HepG2 (cell line): ENCODE data around the gene CCL18. TPM values are rescaled to one million over a fixed set of nuclear protein-coding genes. Genes with fewer than 3 reads are reported as not detected.
A peak's percentile ranks its signal among the peaks of the same experiment; 100 is the strongest.
"Not testable (repeated sequence)": the region's sequence is repeated elsewhere in the genome, so short reads cannot be mapped to it uniquely, and the experiment has no call there.

Experiments used
- ATAC-seq: fragments of 200-7000 bp; cut with Tn5 transposase; 3 replicates; pipeline ENCODE4 v1.9.1; 2020; ENCODE audit warnings: mild to moderate bottlenecking, moderate library complexity
- BruUV-seq: library from RNA; stranded (reverse); fragments of 400-500 nt; replicated peaks from 2 replicates; lab custom pipeline; 2021; lab: Mats Ljungman, UMichigan
- CTCF ChIA-PET: fragments of 300-600 bp; formaldehyde crosslinking; extraction: SDS; loops from one replicate; lab custom pipeline; 2021; ENCODE audit warnings: low total read pairs, inconsistent platforms, low intra/inter-chr PET ratio; lab: Yijun Ruan, JAX
- POLR2A ChIA-PET: fragments of 350-600 bp; sonication (Branson Sonifier 250); formaldehyde crosslinking; loops from one replicate; lab custom pipeline; 2020; ENCODE audit warnings: antibody characterized with exemption, inconsistent platforms; lab: Yijun Ruan, JAX
- DNase-seq: peaks from one replicate; pipeline ENCODE4 v3.0.0-alpha.2; 2015; ENCODE audit warnings: low spot score
- FAIRE-seq: peaks from 3 replicates; lab custom pipeline; 2011; peaks lifted over from hg19 to GRCh38; lab: Jason Lieb, UNC
- H2AFZ ChIP-seq: one replicate; pipeline ENCODE4 v1.6.1; 2011; ENCODE audit warnings: low read length, inconsistent platforms
- H3K27ac ChIP-seq: fragments of 300-600 bp; 3 replicates; pipeline ENCODE4 v1.8.0; 2011; ENCODE audit warnings: mixed run types, mild to moderate bottlenecking, mixed read lengths, low read length, inconsistent platforms; ENCODE audit not compliant: insufficient read depth; ENCODE audit errors: extremely low read length
- H3K27me3 ChIP-seq, 2 experiments: fragments of 200-600 bp in 1 of 2; 2 replicates in 1 of 2; 3 replicates in 1 of 2; pipeline versions ENCODE4 v1.6.0 to v1.8.0; 2011; ENCODE audit warnings: low read length in 2 of 2, mild to moderate bottlenecking in 2 of 2, moderate library complexity in 2 of 2, inconsistent platforms in 1 of 2; ENCODE audit not compliant: insufficient read depth in 2 of 2, control insufficient read depth in 1 of 2
- H3K36me3 ChIP-seq, 2 experiments: fragments of 200-600 bp in 1 of 2; replicated peaks in 1 of 2; 2 replicates in 1 of 2; 3 replicates in 1 of 2; pipeline versions ENCODE4 v1.5.1 to v1.8.0; 2011; ENCODE audit warnings: low read length in 2 of 2, inconsistent platforms in 1 of 2; ENCODE audit not compliant: insufficient read depth in 2 of 2, control insufficient read depth in 1 of 2
- H3K4me1 ChIP-seq: 2 replicates; pipeline ENCODE4 v1.5.1; 2012; ENCODE audit warnings: low read length, inconsistent platforms; ENCODE audit not compliant: insufficient read depth
- H3K4me2 ChIP-seq: 2 replicates; pipeline ENCODE4 v1.6.0; 2011; ENCODE audit warnings: low read depth, low read length, inconsistent platforms
- H3K4me3 ChIP-seq, 3 experiments: fragments of 200-600 bp in 1 of 3; sonication (generic), shearing (Covaris generic) in 1 of 3; replicated peaks in 1 of 3; 2 replicates each; pipeline ENCODE4 v1.5.1; 2011 to 2016; ENCODE audit warnings: low read length in 3 of 3, inconsistent platforms in 2 of 3, low read depth in 2 of 3, mild to moderate bottlenecking in 2 of 3, control low read depth in 1 of 3, mixed read lengths in 1 of 3; ENCODE audit not compliant: insufficient read depth in 1 of 3
- H3K79me2 ChIP-seq: one replicate; pipeline ENCODE4 v1.6.1; 2011; ENCODE audit warnings: low read length, inconsistent platforms; ENCODE audit not compliant: insufficient read depth
- H3K9ac ChIP-seq: 2 replicates; pipeline ENCODE4 v1.6.0; 2011; ENCODE audit warnings: mild to moderate bottlenecking, low read depth, low read length, inconsistent platforms; ENCODE audit not compliant: insufficient read depth
- H3K9me3 ChIP-seq: 2 replicates; pipeline ENCODE4 v1.5.1; 2012; ENCODE audit warnings: mild to moderate bottlenecking, low read length
- H4K20me1 ChIP-seq: 2 replicates; pipeline ENCODE4 v1.6.0; 2011; ENCODE audit warnings: inconsistent platforms, mild to moderate bottlenecking, low read length, moderate library complexity; ENCODE audit not compliant: insufficient read depth
- BCL6 ChIP-seq: IDR thresholded peaks from 2 replicates; pipeline ENCODE4 v1.6.1; 2016; ENCODE audit warnings: missing genetic modification reagents, missing compliant biosample characterization
- SUZ12 ChIP-seq: fragments of 150-350 bp; IDR thresholded peaks from 2 replicates; pipeline ENCODE4 v1.6.1; 2014; ENCODE audit warnings: low read depth, low read length
- U2AF1 ChIP-seq: fragments of 200-400 bp; formaldehyde crosslinking; optimal IDR thresholded peaks from 2 replicates; pipeline ENCODE3; 2017; ENCODE audit warnings: mild to moderate bottlenecking, low read depth, low read length
- WGBS: methylation state at CpG from one replicate; pipeline ENCODE4 v1.1.6; 2017; ENCODE audit warnings: low lambda C conversion rate; 5-methylcytosine and 5-hydroxymethylcytosine counted together
- in situ Hi-C: cut with HindIII; loops from 2 replicates; pipeline ENCODE4 v1.10.0; 2017; ENCODE audit warnings: low pct_unique_long_range_greater_than_20kb; ENCODE audit not compliant: extremely low pct_ligation_motif_present
- intact Hi-C: fragments of 100-400 bp; cut with micrococcal nuclease; formaldehyde crosslinking; loops from one replicate; pipeline ENCODE4 v1.10.0; 2022; ENCODE audit not compliant: unreplicated experiment
- polyA plus RNA-seq, 8 experiments: library from polyadenylated mRNA; depleted of rRNA in 3 of 8; stranded (reverse) in 7 of 8; unstranded in 1 of 8; fragments of >200 nt; fragmentation: Illumina TruSeq in 4 of 8; extraction: Trizol in 4 of 8; gene quantifications; 2 replicates each; pipeline versions ENCODE4 v1.2.1 to v1.2.3, GENCODE V29; 2011 to 2016; ENCODE audit warnings: low read depth in 4 of 8, missing spikeins in 1 of 8, mixed read lengths in 1 of 8; ENCODE audit not compliant: insufficient read depth in 1 of 8
- total RNA-seq, 5 experiments: library from RNA; depleted of rRNA; stranded (reverse); fragments of >200 nt; fragmentation: Illumina TruSeq; extraction: Trizol; gene quantifications; 2 replicates each; pipeline ENCODE4 v1.2.3, GENCODE V29; 2016; ENCODE audit warnings: low read depth in 1 of 5
- TF ChIP-seq, protein P1 (sequence below): sonication (generic); formaldehyde crosslinking; IDR thresholded peaks from 2 replicates; pipeline ENCODE4 v1.4.0; 2020; ENCODE audit warnings: missing genetic modification reagents

The CCL18 gene
- total and polyA plus RNA-seq, 2 of the 13 experiments (the other 11 are each of a cell fraction or from before 2014, with no cell fraction given), result not detected

DNA sequence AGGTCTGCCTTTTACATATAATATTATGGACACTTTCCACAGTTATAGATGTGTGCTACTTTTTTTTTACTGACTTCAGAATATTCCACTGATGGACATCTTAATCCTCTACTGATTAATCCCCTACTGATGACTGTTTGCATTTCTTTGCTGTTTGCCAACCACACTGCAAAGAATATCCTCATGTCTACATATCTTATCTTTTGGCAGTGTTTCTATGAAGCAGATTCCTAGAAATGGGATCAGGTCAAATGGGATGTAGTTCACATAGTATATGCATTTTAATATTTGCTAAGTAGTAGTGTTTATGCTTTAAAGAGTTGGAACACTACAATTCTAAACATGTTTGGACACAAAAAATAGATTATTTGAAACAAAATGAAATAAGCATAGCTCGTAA is 22.7 kb downstream of the CCL18 start:
- FAIRE-seq, result no peak
- CTCF ChIA-PET, result no interaction called here

DNA sequence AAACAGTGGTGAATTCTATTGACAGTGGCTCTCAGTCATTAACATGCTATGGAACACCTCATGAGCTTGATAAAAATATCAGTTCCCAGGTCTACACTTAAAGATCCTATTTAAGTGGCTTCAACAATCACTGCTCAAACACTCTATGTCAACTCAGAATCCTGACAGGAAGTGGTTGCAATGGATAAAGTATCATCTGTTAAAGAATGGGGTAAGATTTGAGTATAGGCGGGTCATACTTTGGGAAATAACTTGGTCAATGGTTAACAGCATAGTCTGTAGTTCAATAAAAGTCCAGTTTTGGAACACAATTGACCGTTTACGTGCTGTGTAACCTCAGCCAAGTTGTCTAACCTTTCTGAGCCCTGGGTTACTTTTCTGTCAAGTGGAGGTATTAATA is 23.4 kb downstream of the CCL18 start:
- H3K9me3 ChIP-seq, H3K27me3 ChIP-seq, H3K4me2 ChIP-seq, H3K4me3 ChIP-seq, H2AFZ ChIP-seq, FAIRE-seq, intact Hi-C loops, H3K79me2 ChIP-seq, H3K4me1 ChIP-seq, ATAC-seq, POLR2A ChIA-PET, in situ Hi-C loops, BruUV-seq, DNase-seq, H3K36me3 ChIP-seq, H3K9ac ChIP-seq, CTCF ChIA-PET, H3K27ac ChIP-seq, H4K20me1 ChIP-seq: not testable (repeated sequence)
- no CpG with 5 or more reads among the region's 3 CpGs for WGBS

More for the DNA sequence above, 22.7 kb downstream of the CCL18 start:
- H3K27me3 ChIP-seq, result no peaks in the 10 kb centered on the region
- POLR2A ChIA-PET, result no interaction called here
- in situ Hi-C loops, result no loop called here
- H3K27ac ChIP-seq, result no peak overlapping the region
- no peak overlapping the region for H2AFZ ChIP-seq
- no peak overlapping the region for H3K4me3 ChIP-seq
- ATAC-seq (no peak), DNase-seq (no peak)
- no peak overlapping the region for H3K9ac ChIP-seq
- no peaks in the 10 kb centered on the region for H3K79me2 ChIP-seq
- no TSS peak for BruUV-seq
- TF ChIP-seq, protein P1, sequence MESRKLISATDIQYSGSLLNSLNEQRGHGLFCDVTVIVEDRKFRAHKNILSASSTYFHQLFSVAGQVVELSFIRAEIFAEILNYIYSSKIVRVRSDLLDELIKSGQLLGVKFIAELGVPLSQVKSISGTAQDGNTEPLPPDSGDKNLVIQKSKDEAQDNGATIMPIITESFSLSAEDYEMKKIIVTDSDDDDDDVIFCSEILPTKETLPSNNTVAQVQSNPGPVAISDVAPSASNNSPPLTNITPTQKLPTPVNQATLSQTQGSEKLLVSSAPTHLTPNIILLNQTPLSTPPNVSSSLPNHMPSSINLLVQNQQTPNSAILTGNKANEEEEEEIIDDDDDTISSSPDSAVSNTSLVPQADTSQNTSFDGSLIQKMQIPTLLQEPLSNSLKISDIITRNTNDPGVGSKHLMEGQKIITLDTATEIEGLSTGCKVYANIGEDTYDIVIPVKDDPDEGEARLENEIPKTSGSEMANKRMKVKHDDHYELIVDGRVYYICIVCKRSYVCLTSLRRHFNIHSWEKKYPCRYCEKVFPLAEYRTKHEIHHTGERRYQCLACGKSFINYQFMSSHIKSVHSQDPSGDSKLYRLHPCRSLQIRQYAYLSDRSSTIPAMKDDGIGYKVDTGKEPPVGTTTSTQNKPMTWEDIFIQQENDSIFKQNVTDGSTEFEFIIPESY, result no peak
- no peak for TF ChIP-seq SUZ12
- no peak for TF ChIP-seq U2AF1
- peak; percentile 29; the same call in 1 of the 2 replicates for TF ChIP-seq BCL6
- intact Hi-C loops, result no loop called here
- WGBS, result 45% methylated on average over 1 of the region's 1 CpG
- no peaks in the 10 kb centered on the region for H3K9me3 ChIP-seq
- H4K20me1 ChIP-seq, result no peaks in the 10 kb centered on the region
- peaks cover 6% of the 10 kb centered on the region; the same call in 1 of the 2 replicates for H3K4me1 ChIP-seq
- no peaks in the 10 kb centered on the region for H3K36me3 ChIP-seq
- H3K4me2 ChIP-seq, result no peak overlapping the region

DNA sequence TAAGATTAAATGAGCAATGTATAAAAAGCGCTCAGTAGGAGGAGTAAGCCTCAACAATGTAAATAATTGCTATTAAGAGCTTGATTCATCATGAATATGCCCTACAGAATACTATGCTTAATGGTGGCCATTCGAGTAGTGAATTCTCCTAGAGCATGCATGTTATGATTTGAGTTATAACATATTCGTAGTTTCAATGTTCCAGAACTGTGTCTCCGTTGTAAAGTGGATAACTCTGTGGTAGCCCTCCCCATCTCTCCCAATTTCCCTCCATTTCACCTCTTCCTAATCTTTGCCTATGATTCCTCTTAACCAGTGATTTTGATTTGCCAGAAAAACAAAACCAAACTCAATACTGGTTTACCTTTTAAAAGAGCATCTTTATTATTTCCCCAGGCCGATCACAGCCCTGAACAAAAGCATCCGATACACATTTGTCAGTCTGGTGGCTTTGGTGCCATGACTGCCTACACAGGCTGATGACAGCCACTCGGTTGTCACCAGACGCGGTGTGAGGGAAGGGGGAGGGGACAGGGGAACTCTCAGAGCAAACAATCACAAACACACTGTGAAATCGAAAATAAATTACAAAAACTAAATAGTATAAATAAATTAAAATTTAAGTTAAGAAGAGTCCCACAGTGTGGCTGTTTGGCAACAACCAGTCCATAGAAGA is 24.0 kb downstream of the CCL18 start:
- H3K4me1 ChIP-seq, H3K9ac ChIP-seq, DNase-seq, H3K79me2 ChIP-seq, BruUV-seq, H3K27ac ChIP-seq, intact Hi-C loops, H3K9me3 ChIP-seq, H3K4me3 ChIP-seq, POLR2A ChIA-PET, H3K36me3 ChIP-seq, H3K27me3 ChIP-seq, ATAC-seq, in situ Hi-C loops, CTCF ChIA-PET, FAIRE-seq, H4K20me1 ChIP-seq, H3K4me2 ChIP-seq, H2AFZ ChIP-seq: not testable (repeated sequence)
- WGBS, result 55% methylated on average over 10 of the region's 10 CpGs
